Measurements from ENCODE around the gene ITGB6. TPM values are rescaled to one million over a fixed set of nuclear protein-coding genes. Genes with fewer than 3 reads are reported as not detected.

ITGB6 gene
- total and polyA plus RNA-seq, 2 of the 8 experiments (the other 6 are each of a cell fraction or from before 2014, with no cell fraction given): not detected

DNA sequence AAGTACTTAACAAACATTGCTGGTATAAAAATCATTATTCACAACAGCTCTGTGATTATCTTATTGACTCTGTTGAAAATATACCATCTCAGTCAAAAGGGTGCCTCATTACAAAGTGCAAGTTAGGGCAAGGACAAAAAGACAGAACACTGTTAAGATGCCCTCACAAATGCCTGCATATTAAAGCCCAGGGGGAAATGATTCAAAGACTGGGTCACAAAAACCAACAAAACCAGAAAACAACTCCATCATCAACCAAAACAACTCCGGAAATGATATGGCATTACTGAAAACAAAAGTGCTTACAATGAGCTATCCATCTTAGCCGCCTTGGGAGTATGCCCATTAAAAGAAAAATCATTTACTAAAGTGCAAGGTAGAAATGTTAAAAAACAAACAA is 147.5 kb downstream of the ITGB6 start:
- Histone ChIP-seq H2BK20ac (ENCODE audit: low read length) (no peak overlapping the region), H3K4me1 (replicated peaks in 1 of 4; ENCODE audit: control insufficient read depth in 3 of 4, insufficient read depth in 4 of 4, low read length in 3 of 4) (peaks cover 0 to 7% (median 4%) of the 10 kb centered on the region in 4 experiments; a peak in 3 of 7 replicates), H3K23ac (ENCODE audit: insufficient read length) (no peak overlapping the region), H3K18ac (ENCODE audit: extremely low read depth, low read length) (no peak overlapping the region), H4K5ac (ENCODE audit: insufficient read length, low read depth, low read length) (no peak overlapping the region), H2BK120ac (replicated peaks; ENCODE audit: low read depth, low read length) (no peak overlapping the region), H2BK15ac (ENCODE audit: low read length) (no peak overlapping the region), H3K79me1 (ENCODE audit: low read depth, low read length) (no peaks in the 10 kb centered on the region), H2AK5ac (ENCODE audit: low read depth, low read length) (no peak overlapping the region), H3K4me3 (ENCODE audit: extremely low read depth in 1 of 4, insufficient read depth in 2 of 4, low read depth in 3 of 4, low read length in 4 of 4) (no peak overlapping the region), H3K9me3 (ENCODE audit: insufficient read depth in 2 of 2, low read depth in 1 of 2, low read length in 1 of 2) (no peaks in the 10 kb centered on the region), H3K23me2 (ENCODE audit: low read depth, low read length) (no peaks in the 10 kb centered on the region), H3K9ac (replicated peaks in 1 of 4; ENCODE audit: extremely low read depth in 1 of 4, low read depth in 3 of 4, low read length in 3 of 4) (no peak overlapping the region), H2BK5ac (ENCODE audit: low read depth, low read length) (no peak overlapping the region), H3K4ac (replicated peaks; ENCODE audit: insufficient read length, low read depth, low read length) (no peak overlapping the region), H3K36me3 (ENCODE audit: control insufficient read depth in 2 of 4, insufficient read depth in 4 of 4, low read length in 3 of 4) (no peaks in the 10 kb centered on the region; a peak in 1 of 8 replicates), H3K27me3 (replicated peaks in 1 of 4; ENCODE audit: control insufficient read depth in 3 of 4, extremely low read depth in 1 of 4, insufficient read depth in 3 of 4, low read length in 3 of 4) (no peaks in the 10 kb centered on the region), H4K20me1 (replicated peaks in 1 of 2; ENCODE audit: control insufficient read depth in 1 of 2, insufficient read depth in 2 of 2, low read length in 2 of 2) (no peaks in the 10 kb centered on the region), H3K56ac (replicated peaks; ENCODE audit: insufficient read length, low read depth, low read length) (no peak overlapping the region), H3K4me2 (ENCODE audit: insufficient read depth in 1 of 2, low read depth in 2 of 2, low read length in 2 of 2) (no peak overlapping the region), H4K91ac (replicated peaks; ENCODE audit: insufficient read length, low read length) (no peak overlapping the region), H4K8ac (ENCODE audit: extremely low read depth, insufficient read depth, low read length) (no peak overlapping the region), H3K79me2 (ENCODE audit: control insufficient read depth in 1 of 2, insufficient read depth in 2 of 2, low read length in 2 of 2) (no peaks in the 10 kb centered on the region), H2AFZ (ENCODE audit: low read length) (no peak overlapping the region), H2BK12ac (ENCODE audit: low read depth, low read length) (no peak overlapping the region), H3K14ac (ENCODE audit: insufficient read length) (no peak overlapping the region), H3K27ac (ENCODE audit: low read depth, low read length) (no peak overlapping the region)
- ChIA-PET CTCF (ENCODE audit: partially characterized antibody) (no interaction called here), POLR2A (ENCODE audit: partially characterized antibody) (interaction anchor here (0.6 to 1.8 kb wide), 2 partner anchors 10 to 340 kb away, joined by 3 to 4 read pairs; partner anchors contain the start of genes MARCHF7 and PLA2R1)
- FAIRE-seq (no peak), DNase-seq (ENCODE audit: low read depth in 1 of 2, low spot score in 2 of 2) (no peak)
- 69% methylated on average over 2 of the region's 2 CpGs; no CpG with 5 or more reads in 1 of the 2 experiments for WGBS, 2 experiments (ENCODE audit: extremely low coverage in 1 of 2, insufficient coverage in 1 of 2, insufficient read length in 1 of 2, insufficient replicate concordance in 2 of 2, low coverage in 1 of 2, low lambda C conversion rate in 2 of 2, missing lambda C conversion rate in 1 of 2)
- TF ChIP-seq POLR2AphosphoS5 (IDR thresholded peaks at IDR 0.05; ENCODE audit: low read depth, low read length) (no peak), CREB1 (IDR thresholded peaks at IDR 0.05) (no peak), RXRA (IDR thresholded peaks at IDR 0.05; ENCODE audit: insufficient read depth, low read depth, low read length) (no peak), SUZ12 (IDR thresholded peaks at IDR 0.05; ENCODE audit: low read length) (no peak), TAF1 (IDR thresholded peaks at IDR 0.05; ENCODE audit: low read depth, low read length) (no peak), POLR2A (IDR thresholded peaks at IDR 0.05; ENCODE audit: control extremely low read depth in 1 of 2, low read depth in 2 of 2, low read length in 2 of 2) (no peak), ASH2L (IDR thresholded peaks at IDR 0.05; ENCODE audit: low read length) (no peak), KDM5A (IDR thresholded peaks at IDR 0.05; ENCODE audit: low read length) (no peak), CBX8 (IDR thresholded peaks at IDR 0.05; ENCODE audit: borderline replicate concordance, low read depth, low read length) (no peak), CHD1 (IDR thresholded peaks at IDR 0.05; ENCODE audit: low read depth, low read length) (no peak), NANOG (IDR thresholded peaks at IDR 0.05; ENCODE audit: insufficient read depth, low read depth, low read length, poor library complexity, severe bottlenecking) (no peak), SIRT6 (IDR thresholded peaks at IDR 0.05; ENCODE audit: low read length) (no peak)
- TF ChIP-seq, protein P1, sequence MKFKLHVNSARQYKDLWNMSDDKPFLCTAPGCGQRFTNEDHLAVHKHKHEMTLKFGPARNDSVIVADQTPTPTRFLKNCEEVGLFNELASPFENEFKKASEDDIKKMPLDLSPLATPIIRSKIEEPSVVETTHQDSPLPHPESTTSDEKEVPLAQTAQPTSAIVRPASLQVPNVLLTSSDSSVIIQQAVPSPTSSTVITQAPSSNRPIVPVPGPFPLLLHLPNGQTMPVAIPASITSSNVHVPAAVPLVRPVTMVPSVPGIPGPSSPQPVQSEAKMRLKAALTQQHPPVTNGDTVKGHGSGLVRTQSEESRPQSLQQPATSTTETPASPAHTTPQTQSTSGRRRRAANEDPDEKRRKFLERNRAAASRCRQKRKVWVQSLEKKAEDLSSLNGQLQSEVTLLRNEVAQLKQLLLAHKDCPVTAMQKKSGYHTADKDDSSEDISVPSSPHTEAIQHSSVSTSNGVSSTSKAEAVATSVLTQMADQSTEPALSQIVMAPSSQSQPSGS (IDR thresholded peaks at IDR 0.05; ENCODE audit: low read length): no peak
- TF ChIP-seq, protein P2, sequence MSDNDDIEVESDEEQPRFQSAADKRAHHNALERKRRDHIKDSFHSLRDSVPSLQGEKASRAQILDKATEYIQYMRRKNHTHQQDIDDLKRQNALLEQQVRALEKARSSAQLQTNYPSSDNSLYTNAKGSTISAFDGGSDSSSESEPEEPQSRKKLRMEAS (IDR thresholded peaks at IDR 0.05): no peak

Data from H1 (cell line).